ENCODE results near the gene DMD.
A peak's percentile ranks its signal among the peaks of the same experiment; 100 is the strongest.
"Not testable (repeated sequence)": the region's sequence is repeated elsewhere in the genome, so short reads cannot be mapped to it uniquely, and the experiment has no call there.

Gene DMD

GRCh38 chrX:31589503-31589902 lies 1621.8 kb downstream of the DMD start:
- no peak overlapping the region for H3K4me3 ChIP-seq (ENCODE audit: low read length)
- TF ChIP-seq CTCF (IDR thresholded peaks at IDR 0.05; ENCODE audit: insufficient read depth, low read depth, low read length, missing control alignments) = no peak
- DNase-seq (ENCODE audit: low read depth) = no peak

- DNase-seq (ENCODE audit: low read depth) = peak; percentile 44
- no peak overlapping the region for H3K4me3 ChIP-seq (ENCODE audit: low read length)
- TF ChIP-seq CTCF (IDR thresholded peaks at IDR 0.05; ENCODE audit: insufficient read depth, low read depth, low read length, missing control alignments) = no peak
These were observed 1623.0 kb downstream of the DMD start for GRCh38 chrX:31588355-31588754.

- H3K4me3 ChIP-seq (ENCODE audit: low read length) = not testable (repeated sequence)
These were observed 1627.5 kb downstream of the DMD start for GRCh38 chrX:31583892-31584291.

GRCh38 chrX:31580726-31581125 lies 1630.6 kb downstream of the DMD start:
- TF ChIP-seq CTCF (IDR thresholded peaks at IDR 0.05; ENCODE audit: insufficient read depth, low read depth, low read length, missing control alignments) = no peak
- no peak overlapping the region for H3K4me3 ChIP-seq (ENCODE audit: low read length)
- DNase-seq (ENCODE audit: low read depth) = peak; percentile 70

More at GRCh38 chrX:31583892-31584291, 1627.5 kb downstream of the DMD start:
- not testable (repeated sequence) for DNase-seq (ENCODE audit: low read depth)

- TF ChIP-seq CTCF (IDR thresholded peaks at IDR 0.05; ENCODE audit: insufficient read depth, low read depth, low read length, missing control alignments) = no peak
- DNase-seq (ENCODE audit: low read depth) = no peak
- no peak overlapping the region for H3K4me3 ChIP-seq (ENCODE audit: low read length)
These were observed 1631.1 kb downstream of the DMD start for GRCh38 chrX:31580227-31580626.

GRCh38 chrX:31572360-31572759 lies 1639.0 kb downstream of the DMD start:
- DNase-seq (ENCODE audit: low read depth) = no peak
- H3K4me3 ChIP-seq (ENCODE audit: low read length) = no peak overlapping the region
- no peak for TF ChIP-seq CTCF (IDR thresholded peaks at IDR 0.05; ENCODE audit: insufficient read depth, low read depth, low read length, missing control alignments)

GRCh38 chrX:31570658-31571057 lies 1640.7 kb downstream of the DMD start:
- no peak for DNase-seq (ENCODE audit: low read depth)
- no peak overlapping the region for H3K4me3 ChIP-seq (ENCODE audit: low read length)
- no peak for TF ChIP-seq CTCF (IDR thresholded peaks at IDR 0.05; ENCODE audit: insufficient read depth, low read depth, low read length, missing control alignments)

GRCh38 chrX:31563792-31564191 lies 1647.6 kb downstream of the DMD start:
- no peak for DNase-seq (ENCODE audit: low read depth)
- no peak for TF ChIP-seq CTCF (IDR thresholded peaks at IDR 0.05; ENCODE audit: insufficient read depth, low read depth, low read length, missing control alignments)

More at GRCh38 chrX:31563792-31564191, 1647.6 kb downstream of the DMD start:
- no peak overlapping the region for H3K4me3 ChIP-seq (ENCODE audit: low read length)
